ENCODE data around the gene SIRT4. TPM values are rescaled to one million over a fixed set of nuclear protein-coding genes. Genes with fewer than 3 reads are reported as not detected.

Gene SIRT4
- total RNA-seq, 1 experiment from 2014 or later = 1.5 TPM

- POLR2A ChIA-PET = no interaction called here
- ATAC-seq = no peak
- in situ Hi-C loops (cut with HindIII; ENCODE audit: low pct_unique_long_range_greater_than_20kb, low sequenced_read_pairs) = no loop called here
Observed at GRCh38 chr12:120284381-120284780, 17.7 kb upstream of the SIRT4 start.

GRCh38 chr12:120286768-120287490 is 15.2 kb upstream of the SIRT4 start:
- ChIA-PET CTCF (no interaction called here), POLR2A (interaction anchor here (0.5 kb wide), 1 partner anchor 85 kb away, joined by 8 read pairs; no protein-coding TSS in a partner anchor)
- no peak overlapping the region for H3K27ac ChIP-seq (ENCODE audit: low read length)
- DNase-seq (ENCODE audit: low read depth, low spot score) (no peak), ATAC-seq (no peak)
- no peak overlapping the region for H3K4me3 ChIP-seq (ENCODE audit: low read depth in 2 of 2, low read length in 2 of 2)
- in situ Hi-C loops (cut with HindIII; ENCODE audit: low pct_unique_long_range_greater_than_20kb, low sequenced_read_pairs) = no loop called here
- no peaks in the 10 kb centered on the region for H3K27me3 ChIP-seq (ENCODE audit: control insufficient read depth, insufficient read depth, low read length)
- no peaks in the 10 kb centered on the region for H3K9me3 ChIP-seq (ENCODE audit: control insufficient read depth, insufficient read depth, low read depth, low read length)
- TF ChIP-seq CTCF (IDR thresholded peaks at IDR 0.05) (no peak), TCF7L2 (IDR thresholded peaks at IDR 0.05; ENCODE audit: low read depth, low read length) (no peak), POLR2AphosphoS5 (IDR thresholded peaks at IDR 0.05; ENCODE audit: low read depth, low read length) (no peak), REST (IDR thresholded peaks at IDR 0.05; ENCODE audit: insufficient read depth in 1 of 2, low read depth in 2 of 2, low read length in 1 of 2) (no peak), SIN3A (IDR thresholded peaks at IDR 0.05; ENCODE audit: borderline replicate concordance, insufficient read depth, low read depth, low read length) (no peak)
- no TSS peak for BruUV-seq (replicated peaks)
- no peaks in the 10 kb centered on the region for H3K36me3 ChIP-seq (ENCODE audit: control insufficient read depth, insufficient read depth, low read length)
- peaks cover 10% of the 10 kb centered on the region for H3K4me1 ChIP-seq (ENCODE audit: control insufficient read depth, insufficient read depth, low read length)
- intact Hi-C loops (cut with micrococcal nuclease; ENCODE audit: unreplicated experiment) = no loop called here

More at GRCh38 chr12:120284381-120284780, 17.7 kb upstream of the SIRT4 start:
- CTCF ChIA-PET = interaction anchor here (0.7 kb wide), 1 partner anchor 164 kb away, joined by 4 read pairs; no protein-coding TSS in a partner anchor
- no peak overlapping the region for H3K27ac ChIP-seq (ENCODE audit: low read length)
- BruUV-seq (replicated peaks) = no TSS peak
- intact Hi-C loops (cut with micrococcal nuclease; ENCODE audit: unreplicated experiment) = no loop called here
- DNase-seq (ENCODE audit: low read depth, low spot score) = no peak
- TF ChIP-seq CTCF (IDR thresholded peaks at IDR 0.05) = no peak
- TF ChIP-seq TCF7L2 (IDR thresholded peaks at IDR 0.05; ENCODE audit: low read depth, low read length) = no peak
- no peak for TF ChIP-seq POLR2AphosphoS5 (IDR thresholded peaks at IDR 0.05; ENCODE audit: low read depth, low read length)
- no peak for TF ChIP-seq SIN3A (IDR thresholded peaks at IDR 0.05; ENCODE audit: borderline replicate concordance, insufficient read depth, low read depth, low read length)
- no peak for TF ChIP-seq REST (IDR thresholded peaks at IDR 0.05; ENCODE audit: insufficient read depth in 1 of 2, low read depth in 2 of 2, low read length in 1 of 2)
- no peaks in the 10 kb centered on the region for H3K4me1 ChIP-seq (ENCODE audit: control insufficient read depth, insufficient read depth, low read length)
- no peaks in the 10 kb centered on the region for H3K27me3 ChIP-seq (ENCODE audit: control insufficient read depth, insufficient read depth, low read length)
- no peaks in the 10 kb centered on the region for H3K36me3 ChIP-seq (ENCODE audit: control insufficient read depth, insufficient read depth, low read length)
- H3K4me3 ChIP-seq (ENCODE audit: low read depth in 2 of 2, low read length in 2 of 2) = no peak overlapping the region
- H3K9me3 ChIP-seq (ENCODE audit: control insufficient read depth, insufficient read depth, low read depth, low read length) = no peaks in the 10 kb centered on the region
